ENCODE data around the gene OLFML3.

Gene OLFML3

DNA sequence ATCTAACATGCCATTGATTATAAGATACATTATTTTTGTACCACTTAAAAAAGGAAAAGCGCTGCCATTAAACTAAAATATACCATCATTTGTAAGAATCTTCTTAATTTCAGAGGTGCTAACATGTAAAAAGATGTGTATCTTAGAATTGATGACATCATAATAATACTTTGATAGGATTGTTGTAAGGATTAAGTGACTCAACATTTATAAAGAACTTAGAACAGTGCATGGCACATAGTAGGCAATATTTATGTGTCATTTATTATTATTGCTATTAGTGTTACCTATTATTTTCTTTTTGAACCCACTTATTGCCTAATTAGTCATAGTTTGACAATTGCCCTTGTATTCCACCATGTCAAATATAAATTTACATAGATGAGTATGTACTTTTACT is 28.4 kb upstream of the OLFML3 start:
- no peak for DNase-seq

DNA sequence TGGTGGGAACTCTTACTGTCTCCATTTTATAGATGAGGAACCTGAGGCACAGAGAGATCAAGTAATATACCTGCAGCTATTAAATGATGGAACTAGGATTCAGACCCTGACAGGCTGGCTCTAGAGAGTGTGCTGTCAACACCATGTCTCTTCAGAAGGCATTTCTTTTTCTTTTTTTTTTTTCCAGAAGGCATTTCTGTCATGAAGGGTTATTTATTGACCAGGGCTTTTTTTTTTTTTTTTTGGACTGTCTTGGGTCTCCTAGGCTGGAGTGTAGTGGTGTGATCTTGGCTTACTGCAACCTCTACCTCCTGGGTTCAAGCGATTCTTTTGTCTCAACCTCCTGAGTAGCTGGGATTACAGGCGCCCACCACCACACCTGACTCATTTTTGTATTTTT is 27.6 kb upstream of the OLFML3 start:
- no peak for DNase-seq

DNA sequence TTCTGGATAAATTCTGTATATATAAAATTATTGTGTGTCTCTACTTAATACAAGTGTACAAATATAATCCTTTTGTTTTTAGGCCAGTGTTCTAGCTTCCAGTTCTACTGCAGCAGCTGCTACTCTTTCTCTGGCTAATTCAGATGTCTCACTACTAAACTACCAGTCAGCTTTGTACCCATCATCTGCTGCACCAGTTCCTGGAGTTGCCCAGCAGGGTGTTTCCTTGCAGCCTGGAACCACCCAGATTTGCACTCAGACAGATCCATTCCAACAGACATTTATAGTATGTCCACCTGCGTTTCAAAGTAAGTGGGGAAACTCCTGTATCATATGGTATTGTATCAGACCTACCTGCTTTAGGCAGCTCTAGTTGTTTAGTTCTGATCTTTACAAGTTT is 21.3 kb upstream of the OLFML3 start:
- no peak for DNase-seq

DNA sequence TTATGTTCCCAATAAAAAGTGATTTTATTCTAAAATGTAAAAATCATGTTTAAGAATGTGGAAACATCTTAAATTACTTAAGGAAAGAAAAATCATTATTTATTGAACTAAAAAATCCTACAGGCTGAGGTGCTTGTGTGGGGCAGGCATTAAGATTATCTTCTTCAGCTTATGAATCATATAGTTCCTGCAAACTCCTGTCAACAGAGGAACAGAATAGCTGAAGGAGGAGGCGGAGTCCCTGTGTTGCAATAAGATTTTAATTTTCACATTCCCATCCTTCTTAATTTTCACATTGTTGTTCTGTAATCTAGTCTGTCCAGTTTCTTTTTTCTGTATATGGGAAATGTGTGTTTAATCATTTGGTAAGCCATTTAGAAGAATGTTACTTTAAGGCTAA is 20.6 kb upstream of the OLFML3 start:
- no peak for DNase-seq

DNA sequence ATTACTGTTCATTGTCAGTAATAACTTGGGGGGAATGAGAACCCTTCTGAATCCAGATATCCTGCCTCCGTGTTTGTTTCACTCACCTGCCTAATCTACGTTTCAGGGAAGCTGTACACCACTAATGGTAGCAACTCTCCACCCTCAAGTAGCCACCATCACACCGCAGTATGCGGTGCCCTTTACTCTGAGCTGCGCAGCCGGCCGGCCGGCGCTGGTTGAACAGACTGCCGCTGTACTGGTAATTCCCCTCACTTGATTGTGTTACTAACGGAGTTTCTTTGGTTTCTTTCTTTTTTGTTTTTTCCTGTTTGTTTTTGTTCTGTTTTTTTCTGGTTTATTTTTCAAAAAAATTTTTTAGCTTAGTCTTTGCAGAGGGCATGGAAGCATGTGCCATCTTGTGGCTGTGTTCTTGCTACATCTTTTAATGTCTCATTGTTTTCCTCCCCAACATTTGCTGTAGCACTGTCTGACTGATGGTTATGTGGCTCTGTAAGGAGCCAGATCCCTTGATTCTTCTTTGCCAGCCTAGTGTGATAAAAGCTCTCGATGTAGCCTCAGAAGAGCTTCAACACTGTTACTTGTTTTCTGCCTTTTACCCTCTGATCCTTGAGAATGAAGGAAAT is 15.9 kb upstream of the OLFML3 start:
- no peak for DNase-seq

DNA sequence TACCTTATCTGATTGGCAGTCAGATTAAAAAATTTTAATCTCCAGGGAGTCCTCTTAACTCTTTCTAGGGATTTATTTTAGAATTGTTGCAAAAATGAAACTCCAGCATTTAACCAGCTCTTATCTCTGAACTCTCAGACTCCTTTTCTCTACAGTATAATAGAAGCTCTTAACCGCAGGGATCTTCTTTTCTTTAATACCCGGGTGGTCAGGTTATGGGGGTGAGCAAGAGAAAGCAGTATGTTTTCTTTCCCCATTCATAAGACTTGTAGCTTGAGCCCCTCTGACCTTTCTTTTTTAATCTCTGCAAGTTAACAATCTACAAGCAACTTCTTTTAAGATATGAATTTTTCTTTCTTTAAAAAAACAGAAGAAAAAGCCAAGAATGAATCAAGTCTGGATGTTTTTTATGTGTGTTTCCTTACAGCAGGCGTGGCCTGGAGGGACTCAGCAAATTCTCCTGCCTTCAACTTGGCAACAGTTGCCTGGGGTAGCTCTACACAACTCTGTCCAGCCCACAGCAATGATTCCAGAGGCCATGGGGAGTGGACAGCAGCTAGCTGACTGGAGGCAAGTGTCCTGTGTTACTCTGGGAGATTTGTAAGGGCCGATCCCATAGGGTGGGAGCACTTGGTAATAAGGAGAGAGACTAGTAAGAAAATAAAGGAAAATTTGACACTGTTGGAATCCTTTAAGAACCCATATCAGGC is 13.4 kb upstream of the OLFML3 start:
- no peak for DNase-seq

DNA sequence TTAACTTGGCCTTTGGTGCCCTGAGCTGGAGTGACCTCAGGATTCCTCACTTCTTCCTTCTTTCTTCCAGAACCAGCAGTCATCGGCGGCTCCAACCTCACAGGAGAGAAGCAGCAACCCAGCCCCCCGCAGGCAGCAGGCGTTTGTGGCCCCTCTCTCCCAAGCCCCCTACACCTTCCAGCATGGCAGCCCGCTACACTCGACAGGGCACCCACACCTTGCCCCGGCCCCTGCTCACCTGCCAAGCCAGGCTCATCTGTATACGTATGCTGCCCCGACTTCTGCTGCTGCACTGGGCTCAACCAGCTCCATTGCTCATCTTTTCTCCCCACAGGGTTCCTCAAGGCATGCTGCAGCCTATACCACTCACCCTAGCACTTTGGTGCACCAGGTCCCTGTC is 6.3 kb upstream of the OLFML3 start:
- no peak for DNase-seq

DNA sequence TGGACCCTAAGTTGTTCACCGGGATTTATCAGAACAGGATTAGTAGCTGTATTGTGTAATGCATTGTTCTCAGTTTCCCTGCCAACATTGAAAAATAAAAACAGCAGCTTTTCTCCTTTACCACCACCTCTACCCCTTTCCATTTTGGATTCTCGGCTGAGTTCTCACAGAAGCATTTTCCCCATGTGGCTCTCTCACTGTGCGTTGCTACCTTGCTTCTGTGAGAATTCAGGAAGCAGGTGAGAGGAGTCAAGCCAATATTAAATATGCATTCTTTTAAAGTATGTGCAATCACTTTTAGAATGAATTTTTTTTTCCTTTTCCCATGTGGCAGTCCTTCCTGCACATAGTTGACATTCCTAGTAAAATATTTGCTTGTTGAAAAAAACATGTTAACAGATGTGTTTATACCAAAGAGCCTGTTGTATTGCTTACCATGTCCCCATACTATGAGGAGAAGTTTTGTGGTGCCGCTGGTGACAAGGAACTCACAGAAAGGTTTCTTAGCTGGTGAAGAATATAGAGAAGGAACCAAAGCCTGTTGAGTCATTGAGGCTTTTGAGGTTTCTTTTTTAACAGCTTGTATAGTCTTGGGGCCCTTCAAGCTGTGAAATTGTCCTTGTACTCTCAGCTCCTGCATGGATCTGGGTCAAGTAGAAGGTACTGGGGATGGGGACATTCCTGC is 3.9 kb upstream of the OLFML3 start:
- no peak for DNase-seq

DNA sequence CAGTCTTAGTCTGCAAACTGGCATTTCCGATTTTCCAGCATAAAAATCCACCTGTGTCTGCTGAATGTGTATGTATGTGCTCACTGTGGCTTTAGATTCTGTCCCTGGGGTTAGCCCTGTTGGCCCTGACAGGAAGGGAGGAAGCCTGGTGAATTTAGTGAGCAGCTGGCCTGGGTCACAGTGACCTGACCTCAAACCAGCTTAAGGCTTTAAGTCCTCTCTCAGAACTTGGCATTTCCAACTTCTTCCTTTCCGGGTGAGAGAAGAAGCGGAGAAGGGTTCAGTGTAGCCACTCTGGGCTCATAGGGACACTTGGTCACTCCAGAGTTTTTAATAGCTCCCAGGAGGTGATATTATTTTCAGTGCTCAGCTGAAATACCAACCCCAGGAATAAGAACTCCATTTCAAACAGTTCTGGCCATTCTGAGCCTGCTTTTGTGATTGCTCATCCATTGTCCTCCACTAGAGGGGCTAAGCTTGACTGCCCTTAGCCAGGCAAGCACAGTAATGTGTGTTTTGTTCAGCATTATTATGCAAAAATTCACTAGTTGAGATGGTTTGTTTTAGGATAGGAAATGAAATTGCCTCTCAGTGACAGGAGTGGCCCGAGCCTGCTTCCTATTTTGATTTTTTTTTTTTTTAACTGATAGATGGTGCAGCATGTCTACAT is 2.5 kb upstream of the OLFML3 start:
- DNase-seq, result no peak

DNA sequence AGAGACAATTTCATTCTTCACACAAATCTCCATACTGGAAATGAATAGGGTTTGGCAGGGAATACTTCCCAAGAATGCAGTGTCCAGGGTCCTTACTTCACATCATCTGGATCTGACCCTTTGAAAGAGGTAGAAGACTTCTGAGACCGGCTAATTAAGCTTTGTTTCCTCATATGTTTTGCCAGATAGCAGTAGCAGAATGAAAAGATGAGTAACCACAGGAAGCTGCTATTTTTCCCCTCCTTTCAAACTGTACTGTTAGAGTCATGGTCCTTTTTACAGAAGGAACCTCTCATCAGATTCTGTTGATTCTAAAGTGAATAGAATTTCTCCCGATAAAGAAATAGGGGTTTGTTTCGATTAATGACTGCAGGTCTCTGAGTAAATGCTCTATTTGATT is 1.4 kb upstream of the OLFML3 start:
- no peak for DNase-seq

DNA sequence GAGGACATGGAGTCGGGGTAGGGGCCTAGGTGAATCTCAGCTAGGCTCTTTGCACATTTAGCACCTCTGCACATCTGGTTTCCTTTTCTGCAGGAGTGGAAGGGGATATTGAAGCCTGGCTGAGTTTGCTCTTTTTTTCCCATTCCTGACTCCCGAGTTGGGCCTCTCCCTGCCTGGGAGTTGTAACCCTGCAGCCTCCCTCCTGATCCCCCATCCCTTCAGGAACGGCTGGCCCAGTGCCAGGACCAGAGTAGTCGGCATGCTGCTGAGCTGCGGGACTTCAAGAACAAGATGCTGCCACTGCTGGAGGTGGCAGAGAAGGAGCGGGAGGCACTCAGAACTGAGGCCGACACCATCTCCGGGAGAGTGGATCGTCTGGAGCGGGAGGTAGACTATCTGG is 836 bp downstream of the OLFML3 start:
- no peak for DNase-seq

DNA sequence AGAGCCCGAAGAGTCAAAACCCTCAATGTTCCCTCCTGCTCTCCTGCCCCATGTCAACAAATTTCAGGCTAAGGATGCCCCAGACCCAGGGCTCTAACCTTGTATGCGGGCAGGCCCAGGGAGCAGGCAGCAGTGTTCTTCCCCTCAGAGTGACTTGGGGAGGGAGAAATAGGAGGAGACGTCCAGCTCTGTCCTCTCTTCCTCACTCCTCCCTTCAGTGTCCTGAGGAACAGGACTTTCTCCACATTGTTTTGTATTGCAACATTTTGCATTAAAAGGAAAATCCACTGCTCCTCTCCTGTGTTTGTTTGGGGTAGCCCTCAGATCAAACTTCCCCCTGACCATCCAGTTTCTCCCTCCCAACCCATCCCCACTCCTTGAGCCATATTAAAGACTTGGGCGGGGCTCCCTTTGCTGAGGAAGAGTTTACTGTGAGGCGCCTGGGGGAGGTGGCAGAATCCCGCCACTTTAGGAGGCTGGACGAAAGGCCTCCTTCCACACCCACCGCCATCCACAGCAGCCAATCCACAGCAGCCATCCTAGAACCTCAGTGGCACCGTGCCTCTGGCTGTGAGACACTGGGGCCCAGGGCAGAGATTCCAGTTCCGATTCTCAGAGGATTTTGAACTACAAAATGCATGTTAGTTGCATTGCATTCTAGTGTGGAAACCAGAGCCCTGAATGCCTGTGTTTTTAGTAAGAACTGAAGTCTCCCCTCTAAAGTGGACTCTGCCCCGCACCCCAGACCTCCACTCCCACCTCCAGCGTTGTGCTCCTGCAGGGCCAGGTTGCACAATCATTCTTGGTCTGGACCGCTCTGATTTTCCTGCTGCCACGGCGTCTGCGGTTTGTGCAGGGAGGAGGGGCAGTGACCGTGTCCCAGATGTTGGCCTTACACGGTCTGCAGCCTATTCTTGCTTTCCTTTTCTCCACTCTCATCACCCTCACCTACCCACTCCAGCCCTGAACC is 3.0 kb downstream of the OLFML3 start:
- DNase-seq, result no peak

DNA sequence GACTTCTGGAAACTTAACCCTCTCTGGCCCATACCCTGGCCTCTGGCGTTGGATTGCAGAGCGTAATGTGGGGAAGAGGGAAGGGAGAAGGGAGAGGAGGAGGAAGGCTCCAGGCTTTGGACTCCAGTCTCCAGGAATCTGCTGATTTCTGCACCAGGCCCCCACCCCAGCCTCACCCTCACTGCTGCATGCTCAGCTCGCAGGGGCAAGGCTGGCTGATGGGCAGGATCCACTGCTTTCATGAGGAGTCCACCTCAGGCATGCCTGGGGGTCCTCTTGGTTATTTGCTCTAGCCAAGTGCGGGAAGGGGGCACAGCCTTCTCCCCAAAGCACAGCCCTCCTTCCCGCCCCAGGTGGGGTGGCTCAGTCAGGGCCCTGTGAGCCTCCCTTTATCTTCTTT is 3.7 kb downstream of the OLFML3 start:
- no peak for DNase-seq

DNA sequence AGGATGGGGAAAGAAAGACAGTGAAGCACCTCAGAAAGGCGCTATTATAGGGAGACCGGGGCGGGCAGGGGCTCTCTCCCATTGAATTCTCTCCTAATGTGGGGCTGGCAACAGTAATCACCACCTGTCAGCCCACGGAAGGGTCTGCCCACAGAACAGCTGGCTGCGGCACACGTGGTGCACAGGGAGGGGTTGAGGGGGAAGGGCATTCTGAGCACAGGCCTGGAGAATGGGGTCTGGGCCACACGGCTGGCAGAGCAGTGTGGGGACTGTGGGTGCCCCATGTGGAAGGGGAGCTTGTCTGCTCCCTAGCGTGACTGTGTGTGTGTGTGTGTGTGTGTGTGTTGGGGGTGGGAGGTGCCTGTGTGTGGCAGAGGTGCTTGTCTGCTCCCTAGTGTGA is 4.1 kb downstream of the OLFML3 start:
- no peak for DNase-seq

DNA sequence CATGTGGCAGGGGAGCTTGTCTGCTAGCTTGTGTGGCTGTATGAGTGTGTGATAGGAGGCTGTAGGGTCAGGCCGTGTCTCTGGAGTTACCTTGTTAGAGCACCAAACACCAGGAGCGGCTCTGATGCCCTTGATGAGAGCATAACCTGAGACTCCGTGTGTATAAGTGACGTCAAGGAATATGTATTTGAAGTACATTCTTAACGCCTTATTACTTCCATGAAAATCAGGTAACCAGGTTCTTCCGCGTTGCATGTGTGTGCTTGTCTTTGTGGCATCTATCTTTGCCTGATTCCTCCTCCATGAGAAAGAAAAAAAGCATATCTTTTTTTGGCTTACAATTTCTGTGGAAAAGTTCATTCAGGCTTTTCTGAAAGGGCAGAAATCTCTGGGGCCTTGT is 4.6 kb downstream of the OLFML3 start:
- DNase-seq, result no peak

DNA sequence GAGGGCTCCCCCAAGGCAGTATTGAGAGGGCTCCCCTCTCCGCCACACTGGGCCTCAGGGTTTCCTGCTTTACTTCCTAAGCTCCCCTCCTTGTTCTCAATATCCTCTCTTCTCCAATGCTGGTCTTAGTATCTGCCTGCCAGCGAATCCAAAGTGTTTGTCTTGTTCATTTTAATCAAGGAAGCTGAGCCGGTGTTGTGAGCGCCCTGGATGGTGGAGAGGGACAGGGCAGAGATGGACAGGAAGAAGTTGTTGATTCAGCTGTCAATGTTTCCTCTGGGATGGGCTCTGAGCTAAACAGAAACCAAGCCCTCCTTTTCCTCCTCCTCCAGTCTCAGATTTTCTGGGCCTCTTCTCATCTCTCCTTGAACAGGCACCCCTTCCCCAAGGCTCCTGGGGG is 5.4 kb downstream of the OLFML3 start:
- DNase-seq, result no peak

DNA sequence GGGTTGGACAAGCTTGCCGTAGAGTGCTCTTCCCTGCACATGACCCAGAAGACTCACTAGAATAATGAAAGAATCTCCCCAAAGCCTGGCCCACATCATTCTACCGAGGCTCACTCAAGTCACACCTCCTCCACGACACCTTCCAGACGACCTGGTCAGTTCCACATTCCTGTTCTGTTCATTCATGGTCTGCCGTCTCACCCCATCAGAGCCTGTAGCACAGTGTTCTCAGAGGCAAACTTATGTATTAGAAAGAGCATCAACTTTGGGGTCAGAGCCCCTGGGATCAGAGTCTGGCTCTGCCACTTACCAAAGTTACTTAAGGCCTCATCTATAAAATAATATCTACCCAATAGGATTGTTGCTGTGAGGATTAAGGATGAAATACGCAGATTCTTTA is 7.5 kb downstream of the OLFML3 start:
- DNase-seq, result no peak

DNA sequence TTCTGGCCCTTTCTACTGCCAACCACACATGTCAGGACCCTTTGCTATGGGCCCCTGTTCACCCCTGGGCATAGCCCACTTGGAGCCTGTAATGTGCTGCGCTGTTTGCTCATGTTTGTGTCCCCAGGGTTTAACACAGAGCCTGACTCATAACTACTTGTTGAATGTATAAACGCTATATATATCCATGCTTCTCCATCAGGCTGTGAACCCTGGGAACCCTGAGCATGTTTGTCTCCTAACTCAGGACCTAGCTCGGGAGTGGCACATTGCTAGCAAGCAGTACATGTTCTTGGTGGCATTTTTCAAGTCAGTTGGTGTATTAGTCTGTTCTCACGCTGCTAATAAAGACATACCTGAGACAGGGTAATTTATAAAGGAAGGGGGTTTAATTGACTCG is 8.0 kb downstream of the OLFML3 start:
- DNase-seq, result no peak

DNA sequence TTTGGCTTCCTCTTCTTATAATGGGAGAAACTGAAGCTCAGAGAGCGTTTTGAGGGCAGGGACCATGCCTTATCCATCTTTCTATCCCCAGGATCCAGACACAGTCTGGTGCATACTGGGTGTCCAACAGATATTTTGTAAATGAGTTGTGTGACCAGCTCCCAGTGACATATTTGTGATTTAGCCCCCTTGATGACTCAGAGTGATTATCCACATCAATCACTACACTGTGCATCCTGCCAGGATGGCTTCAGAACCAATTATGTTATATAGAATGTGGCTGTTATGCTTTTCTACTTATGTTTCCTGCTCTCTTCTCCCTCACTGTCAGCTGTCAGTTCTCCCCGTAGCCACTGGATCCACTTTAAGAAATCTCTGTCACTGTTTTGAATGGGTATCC is 11.3 kb downstream of the OLFML3 start:
- no peak for DNase-seq

DNA sequence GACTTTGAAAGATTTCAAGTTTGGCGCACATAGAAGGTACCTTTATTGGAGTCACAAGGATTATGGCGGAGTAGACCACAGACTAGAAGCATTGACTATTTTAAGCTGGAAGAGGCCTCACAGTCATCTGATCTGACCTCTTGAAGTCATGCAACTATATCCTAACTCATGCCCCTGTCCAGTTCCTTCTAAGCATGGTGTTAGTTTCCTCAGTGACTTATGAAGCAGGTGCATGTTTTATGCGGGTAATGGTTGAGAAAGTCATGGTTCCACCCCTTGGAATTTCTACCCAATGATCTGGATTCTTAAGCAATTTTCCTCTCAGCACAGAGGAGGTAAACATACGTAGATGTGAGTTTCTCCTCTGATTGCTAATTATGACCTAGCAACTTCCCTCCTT is 11.7 kb downstream of the OLFML3 start:
- DNase-seq, result no peak

DNA sequence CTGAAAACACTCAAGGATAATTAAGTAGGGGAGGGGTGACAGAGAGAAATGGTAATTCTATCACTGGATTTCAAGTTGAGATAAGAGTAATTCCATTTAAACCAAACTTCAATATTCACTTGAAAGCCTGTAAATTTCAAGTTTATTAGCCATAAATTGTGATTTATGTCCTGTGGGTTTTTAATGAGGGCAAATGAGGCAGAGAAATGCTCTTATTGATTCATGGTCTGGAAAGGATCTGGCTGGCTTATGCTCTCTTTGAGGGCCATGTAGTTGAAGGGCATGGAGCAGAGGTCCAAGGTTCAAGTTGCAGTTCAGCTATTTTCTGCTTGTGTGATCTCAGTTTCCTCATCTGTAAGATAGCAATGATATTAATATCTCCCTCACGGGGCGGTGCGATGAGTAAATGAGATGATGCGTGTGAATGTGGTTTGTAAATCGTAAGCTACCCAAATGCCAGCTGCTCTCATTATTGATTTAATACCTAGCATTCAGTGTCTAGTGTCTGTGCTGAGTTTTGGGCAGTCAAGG is 12.3 kb downstream of the OLFML3 start:
- DNase-seq, result no peak

DNA sequence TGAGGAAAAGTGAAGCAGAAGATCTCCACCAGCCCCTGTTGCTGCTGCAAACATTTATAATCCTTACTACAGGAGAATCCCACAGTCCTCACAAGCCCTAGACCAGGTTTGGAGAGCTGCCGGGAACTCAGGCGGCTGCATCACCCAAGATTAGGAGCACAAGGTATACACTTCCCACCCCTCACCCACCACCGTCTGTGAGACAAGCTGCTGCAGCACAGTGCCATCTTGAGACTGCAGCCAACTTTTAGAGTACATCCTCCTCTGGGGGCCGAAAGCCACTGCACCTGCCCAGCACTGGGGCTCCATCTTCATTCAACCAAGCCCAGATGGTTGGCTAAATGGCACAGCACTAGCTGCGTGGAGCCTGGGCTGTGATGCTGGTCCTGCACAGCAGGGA is 13.8 kb downstream of the OLFML3 start:
- no peak for DNase-seq

DNA sequence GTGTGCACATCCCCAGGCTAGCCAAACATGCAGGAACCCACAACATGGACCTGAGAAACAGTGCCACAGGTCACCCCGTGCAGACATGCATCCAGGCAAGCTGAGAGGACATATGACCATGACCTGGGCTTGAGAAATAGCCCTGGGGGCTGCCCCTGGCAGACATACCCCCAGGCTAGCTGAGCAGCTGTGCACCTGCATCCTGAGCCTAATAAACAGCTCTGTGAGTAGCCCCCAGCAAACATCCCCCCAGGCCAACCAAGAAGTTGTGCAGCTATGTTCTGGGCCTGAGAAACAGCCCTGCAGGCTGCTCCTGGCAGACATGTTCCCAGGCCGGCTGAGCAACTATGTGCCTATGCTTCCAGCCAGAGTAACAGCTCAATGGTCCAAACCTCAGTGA is 14.5 kb downstream of the OLFML3 start:
- DNase-seq, result no peak

All from activated gamma-delta T cell treated with Interleukin-2 at 50 U/mL for 16 hours (primary cell).